HepG2 (cell line): Measurements from ENCODE around the gene MMP24OS. TPM values are rescaled to one million over a fixed set of nuclear protein-coding genes. Genes with fewer than 3 reads are reported as not detected.

Experiments used
- ATM ChIP-seq: fragments of 450-650 bp; IDR thresholded peaks from 2 replicates; pipeline ENCODE4 v1.7.1; 2017; ENCODE audit warnings: mild to moderate bottlenecking, borderline replicate concordance
- BHLHE40 ChIP-seq: IDR thresholded peaks from 2 replicates; pipeline ENCODE4 v1.6.1; 2011; ENCODE audit warnings: low read length, improper control_type of control experiment
- ERF ChIP-seq: IDR thresholded peaks from 2 replicates; pipeline ENCODE4 v1.6.1; 2018; ENCODE audit warnings: missing biosample characterization, missing genetic modification reagents
- KLF15 ChIP-seq: sonication (generic); formaldehyde crosslinking; IDR thresholded peaks from 2 replicates; pipeline ENCODE4 v1.8.1; 2023; ENCODE audit warnings: borderline replicate concordance, mild to moderate bottlenecking, inconsistent platforms, missing genetic modification reagents, mixed read lengths
- MED1 ChIP-seq: sonication (generic); formaldehyde crosslinking; IDR thresholded peaks from 2 replicates; pipeline ENCODE4 v1.4.0; 2020; ENCODE audit warnings: missing genetic modification reagents
- NFATC3 ChIP-seq: sonication (generic); formaldehyde crosslinking; IDR thresholded peaks from 2 replicates; pipeline ENCODE4 v1.5.1; 2020; ENCODE audit warnings: mild to moderate bottlenecking, missing genetic modification reagents
- PHB2 ChIP-seq: fragments of 450-650 bp; IDR thresholded peaks from 2 replicates; pipeline ENCODE4 v1.6.1; 2018; ENCODE audit not compliant: partially characterized antibody
- POGZ ChIP-seq: sonication (generic); formaldehyde crosslinking; IDR thresholded peaks from 2 replicates; pipeline ENCODE4 v1.4.0; 2020; ENCODE audit warnings: mild to moderate bottlenecking, missing genetic modification reagents
- SIN3B ChIP-seq: fragments of 150-350 bp; IDR thresholded peaks from 2 replicates; pipeline ENCODE4 v1.6.1; 2014; ENCODE audit warnings: low read length
- THAP9 ChIP-seq: sonication (generic); formaldehyde crosslinking; IDR thresholded peaks from 2 replicates; pipeline ENCODE4; 2020; ENCODE audit warnings: missing genetic modification reagents, mild to moderate bottlenecking, borderline replicate concordance
- ZBTB26 ChIP-seq: IDR thresholded peaks from 2 replicates; pipeline ENCODE4 v1.6.1; 2016; ENCODE audit warnings: missing compliant biosample characterization, missing genetic modification reagents, borderline replicate concordance
- ZNF276 ChIP-seq: sonication (generic); formaldehyde crosslinking; IDR thresholded peaks from 2 replicates; pipeline ENCODE4 v1.4.0; 2020; ENCODE audit warnings: mild to moderate bottlenecking, low read depth, missing genetic modification reagents
- ZNF337 ChIP-seq: sonication (generic); formaldehyde crosslinking; IDR thresholded peaks from 2 replicates; pipeline ENCODE4 v1.5.1; 2020; ENCODE audit warnings: missing genetic modification reagents, low read depth, mild to moderate bottlenecking, borderline replicate concordance
- ZNF512B ChIP-seq: sonication (generic); formaldehyde crosslinking; IDR thresholded peaks from 2 replicates; pipeline ENCODE4 v1.5.1; 2020; ENCODE audit warnings: missing genetic modification reagents, mild to moderate bottlenecking, borderline replicate concordance
- ZNF678 ChIP-seq: sonication (generic); formaldehyde crosslinking; IDR thresholded peaks from 2 replicates; pipeline ENCODE4 v1.4.0; 2020; ENCODE audit warnings: mild to moderate bottlenecking, missing genetic modification reagents
- polyA plus RNA-seq, 8 experiments: library from polyadenylated mRNA; depleted of rRNA in 3 of 8; stranded (reverse) in 7 of 8; unstranded in 1 of 8; fragments of >200 nt; fragmentation: Illumina TruSeq in 4 of 8; extraction: Trizol in 4 of 8; gene quantifications; 2 replicates each; pipeline versions ENCODE4 v1.2.1 to v1.2.3, GENCODE V29; 2011 to 2016; ENCODE audit warnings: low read depth in 4 of 8, missing spikeins in 1 of 8, mixed read lengths in 1 of 8; ENCODE audit not compliant: insufficient read depth in 1 of 8
- total RNA-seq, 5 experiments: library from RNA; depleted of rRNA; stranded (reverse); fragments of >200 nt; fragmentation: Illumina TruSeq; extraction: Trizol; gene quantifications; 2 replicates each; pipeline ENCODE4 v1.2.3, GENCODE V29; 2016; ENCODE audit warnings: low read depth in 1 of 5
- TF ChIP-seq, protein P1 (sequence below): IDR thresholded peaks from 2 replicates; pipeline ENCODE4 v1.6.1; 2012; ENCODE audit warnings: low read depth, low read length, improper control_type of control experiment
- TF ChIP-seq, protein P2 (sequence below): sonication (generic); formaldehyde crosslinking; IDR thresholded peaks from 2 replicates; pipeline ENCODE4 v1.8.1; 2023; ENCODE audit warnings: missing genetic modification reagents, mild to moderate bottlenecking, borderline replicate concordance

MMP24OS gene
- total and polyA plus RNA-seq, 2 of the 13 experiments (the other 11 are each of a cell fraction or from before 2014, with no cell fraction given) = 6.0 to 8.5 TPM

GRCh38 chr20:35305682-35306556 is 28.0 kb upstream of the MMP24OS start (continued):
- peak; percentile 90 for TF ChIP-seq ERF (CRISPR knock-in tag)
- peak; percentile 77 for TF ChIP-seq BHLHE40
- TF ChIP-seq, protein P1, sequence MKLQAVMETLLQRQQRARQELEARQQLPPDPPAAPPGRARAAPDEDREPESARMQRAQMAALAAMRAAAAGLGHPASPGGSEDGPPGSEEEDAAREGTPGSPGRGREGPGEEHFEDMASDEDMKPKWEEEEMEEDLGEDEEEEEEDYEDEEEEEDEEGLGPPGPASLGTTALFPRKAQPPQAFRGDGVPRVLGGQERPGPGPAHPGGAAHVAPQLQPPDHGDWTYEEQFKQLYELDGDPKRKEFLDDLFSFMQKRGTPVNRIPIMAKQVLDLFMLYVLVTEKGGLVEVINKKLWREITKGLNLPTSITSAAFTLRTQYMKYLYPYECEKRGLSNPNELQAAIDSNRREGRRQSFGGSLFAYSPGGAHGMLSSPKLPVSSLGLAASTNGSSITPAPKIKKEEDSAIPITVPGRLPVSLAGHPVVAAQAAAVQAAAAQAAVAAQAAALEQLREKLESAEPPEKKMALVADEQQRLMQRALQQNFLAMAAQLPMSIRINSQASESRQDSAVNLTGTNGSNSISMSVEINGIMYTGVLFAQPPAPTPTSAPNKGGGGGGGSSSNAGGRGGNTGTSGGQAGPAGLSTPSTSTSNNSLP = 0 out of 2 replicates have a peak, but pooled peaks have one; percentile 72
- TF ChIP-seq POGZ (CRISPR knock-in tag) = no peak
- TF ChIP-seq ZNF678 (CRISPR knock-in tag) = no peak
- TF ChIP-seq ZNF276 (CRISPR knock-in tag) = no peak
- TF ChIP-seq ATM = no peak
- TF ChIP-seq ZNF337 (CRISPR knock-in tag) = no peak
- no peak for TF ChIP-seq SIN3B
- TF ChIP-seq ZBTB26 (CRISPR knock-in tag) = peak; percentile 86
- TF ChIP-seq PHB2 = no peak
- no peak for TF ChIP-seq ZNF512B
- TF ChIP-seq NFATC3 (CRISPR knock-in tag) = 0 out of 2 replicates have a peak, but pooled peaks have one; percentile 2
- no peak for TF ChIP-seq KLF15 (CRISPR knock-in tag)
- TF ChIP-seq MED1 (CRISPR knock-in tag) = peak; percentile 69
- TF ChIP-seq THAP9 = no peak
- TF ChIP-seq, protein P2, sequence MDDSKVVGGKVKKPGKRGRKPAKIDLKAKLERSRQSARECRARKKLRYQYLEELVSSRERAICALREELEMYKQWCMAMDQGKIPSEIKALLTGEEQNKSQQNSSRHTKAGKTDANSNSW = no peak
